Adipocyte (in vitro differentiated cells): Measurements from ENCODE around the gene UGT2B10.
"Not testable (repeated sequence)": the region's sequence is repeated elsewhere in the genome, so short reads cannot be mapped to it uniquely, and the experiment has no call there.

Source experiments
- DNase-seq: peaks from one replicate; pipeline ENCODE4 v3.0.0-alpha.2; 2015; ENCODE audit warnings: low read depth
- H3K27me3 ChIP-seq: replicated peaks from 2 replicates; pipeline ENCODE4 v1.7.0; 2013; ENCODE audit warnings: mild to moderate bottlenecking, low read length, moderate library complexity; ENCODE audit not compliant: control insufficient read depth, insufficient read depth
- H3K36me3 ChIP-seq: 2 replicates; pipeline ENCODE4 v1.7.0; 2013; ENCODE audit warnings: low read length, mild to moderate bottlenecking, moderate library complexity; ENCODE audit not compliant: control insufficient read depth, insufficient read depth, severe bottlenecking
- H3K4me1 ChIP-seq: 2 replicates; pipeline ENCODE4 v1.7.0; 2013; ENCODE audit warnings: mild to moderate bottlenecking, low read length, moderate library complexity; ENCODE audit not compliant: control insufficient read depth, insufficient read depth
- H3K4me3 ChIP-seq: 2 replicates; pipeline ENCODE4 v1.7.0; 2013; ENCODE audit warnings: mild to moderate bottlenecking, low read length, moderate library complexity
- H3K9ac ChIP-seq: 2 replicates; pipeline ENCODE4 v1.7.0; 2013; ENCODE audit warnings: mild to moderate bottlenecking, low read length, moderate library complexity
- H3K9me3 ChIP-seq: 2 replicates; pipeline ENCODE4 v1.7.0; 2013; ENCODE audit warnings: mild to moderate bottlenecking, low read length, moderate library complexity; ENCODE audit not compliant: control insufficient read depth

UGT2B10 gene

DNA sequence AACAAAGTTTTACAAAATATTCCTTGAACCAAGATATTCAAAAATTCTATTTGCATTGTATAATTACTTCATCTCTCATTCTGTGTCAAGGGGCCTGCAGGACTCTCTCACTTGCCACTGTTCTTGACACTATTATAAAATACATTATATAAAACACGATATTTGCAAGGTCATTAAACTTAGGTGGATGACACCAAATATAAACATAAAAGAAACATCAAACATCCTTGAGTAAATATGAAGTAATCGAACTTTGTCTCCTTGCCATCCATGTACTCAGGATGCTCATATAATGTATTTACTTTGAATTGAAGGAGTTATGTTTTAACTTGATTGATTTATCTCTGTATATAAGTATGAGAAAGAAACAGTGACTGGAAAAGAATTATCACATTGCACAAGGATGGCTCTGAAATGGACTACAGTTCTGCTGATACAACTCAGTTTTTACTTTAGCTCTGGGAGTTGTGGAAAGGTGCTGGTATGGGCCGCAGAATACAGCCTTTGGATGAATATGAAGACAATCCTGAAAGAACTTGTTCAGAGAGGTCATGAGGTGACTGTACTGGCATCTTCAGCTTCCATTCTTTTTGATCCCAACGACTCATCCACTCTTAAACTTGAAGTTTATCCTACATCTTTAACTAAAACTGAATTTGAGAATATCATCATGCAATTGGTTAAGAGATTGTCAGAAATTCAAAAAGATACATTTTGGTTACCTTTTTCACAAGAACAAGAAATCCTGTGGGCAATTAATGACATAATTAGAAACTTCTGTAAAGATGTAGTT lies at the start of gene UGT2B10:
Gene UGT2B10, plus strand, starts transcription at position 378 of the 793 bp plus-strand sequence. Its CDS starts 26 bp downstream, at position 404.
- DNase-seq, H3K9ac ChIP-seq, H3K9me3 ChIP-seq, H3K4me3 ChIP-seq, H3K4me1 ChIP-seq, H3K36me3 ChIP-seq, H3K27me3 ChIP-seq: not testable (repeated sequence)

DNA sequence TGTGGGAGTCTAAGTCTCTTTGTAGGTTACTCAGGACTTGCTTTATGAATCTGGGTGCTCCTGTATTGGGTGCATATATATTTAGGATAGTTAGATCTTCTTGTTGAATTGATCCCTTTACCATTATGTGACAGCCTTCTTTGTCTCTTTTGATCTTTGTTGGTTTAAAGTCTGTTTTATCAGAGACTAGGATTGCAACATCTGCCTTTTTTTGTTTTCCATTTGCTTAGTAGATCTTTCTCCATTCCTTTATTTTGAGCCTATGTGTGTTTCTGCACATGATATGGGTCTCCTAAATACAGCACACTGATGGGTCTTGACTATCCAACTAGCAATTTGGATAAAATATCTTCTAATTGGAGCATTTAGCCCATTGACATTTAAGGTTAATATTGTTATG lies 44.0 kb upstream of the UGT2B10 start:
- H3K9me3 ChIP-seq, H3K9ac ChIP-seq, DNase-seq, H3K27me3 ChIP-seq, H3K4me3 ChIP-seq, H3K4me1 ChIP-seq, H3K36me3 ChIP-seq: not testable (repeated sequence)

DNA sequence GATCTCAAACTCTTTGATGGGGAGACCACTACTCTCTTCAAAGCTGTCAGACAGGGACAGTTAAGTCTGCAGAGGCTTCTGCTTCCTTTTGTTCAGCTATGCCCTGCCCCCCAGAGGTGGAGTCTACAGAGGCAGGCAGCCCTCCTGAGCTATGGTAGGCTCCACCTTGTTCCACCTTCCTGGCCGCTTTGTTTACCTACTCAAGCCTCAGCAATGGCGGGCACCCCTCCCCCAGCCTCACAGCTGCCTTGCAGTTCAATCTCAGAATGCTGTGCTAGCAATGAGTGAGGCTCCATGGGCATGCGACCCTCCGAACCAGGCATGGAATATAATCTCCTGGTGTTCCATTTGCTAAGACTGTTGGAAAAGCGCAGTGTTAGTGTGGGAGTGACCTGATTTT lies 42.1 kb upstream of the UGT2B10 start:
- no peaks in the 10 kb centered on the region for H3K36me3 ChIP-seq

DNA sequence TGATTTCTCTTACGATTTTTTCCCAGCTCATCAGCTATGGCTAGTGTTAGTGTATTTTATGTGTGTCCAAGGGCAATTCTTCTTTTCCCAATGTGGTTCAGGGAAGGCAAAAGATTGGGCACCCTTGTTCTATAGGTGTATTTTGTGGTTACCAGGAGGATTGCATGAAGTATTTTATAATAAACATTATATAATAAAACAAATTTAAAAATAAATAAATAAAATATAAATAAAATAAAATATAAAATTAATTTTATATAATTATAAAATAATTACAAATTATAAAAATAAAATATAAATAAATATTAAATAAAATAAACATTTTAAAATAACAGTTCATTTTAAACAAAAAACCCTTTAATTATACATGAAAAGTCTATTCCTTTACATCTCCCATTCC lies 35.6 kb upstream of the UGT2B10 start:
- no peak for DNase-seq
- Histone ChIP-seq H3K4me3 (no peak overlapping the region), H3K9ac (no peak overlapping the region), H3K9me3 (peaks cover 10% of the 10 kb centered on the region), H3K4me1 (no peaks in the 10 kb centered on the region), H3K27me3 (no peaks in the 10 kb centered on the region), H3K36me3 (no peaks in the 10 kb centered on the region)

More for the DNA sequence above, 42.1 kb upstream of the UGT2B10 start:
- Histone ChIP-seq H3K4me3 (no peak overlapping the region), H3K4me1 (no peaks in the 10 kb centered on the region), H3K9me3 (no peaks in the 10 kb centered on the region), H3K9ac (no peak overlapping the region), H3K27me3 (no peaks in the 10 kb centered on the region)
- no peak for DNase-seq

DNA sequence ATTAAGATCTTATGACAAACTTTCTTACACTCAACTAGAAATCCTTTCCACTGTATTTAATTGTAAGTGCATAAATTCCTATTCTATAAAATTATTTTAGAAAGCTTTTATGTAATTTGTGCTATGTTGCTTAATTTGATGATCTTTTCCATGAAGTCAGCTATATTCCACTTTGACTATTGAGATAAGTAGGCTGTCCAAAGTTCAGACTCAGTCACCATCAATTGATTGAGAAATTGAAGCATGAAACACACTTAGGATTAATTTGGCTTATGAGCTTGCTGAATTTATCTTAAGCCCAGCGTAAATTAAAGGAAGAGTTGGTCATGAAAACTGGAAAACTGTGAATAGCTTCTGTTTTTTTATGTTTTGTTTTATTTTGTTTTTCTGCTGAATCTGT lies 18.7 kb upstream of the UGT2B10 start:
- no peak overlapping the region for H3K9ac ChIP-seq
- H3K27me3 ChIP-seq = no peaks in the 10 kb centered on the region
- peaks cover 8% of the 10 kb centered on the region for H3K4me1 ChIP-seq
- H3K4me3 ChIP-seq = no peak overlapping the region
- DNase-seq = no peak
- H3K9me3 ChIP-seq = no peaks in the 10 kb centered on the region
- no peaks in the 10 kb centered on the region for H3K36me3 ChIP-seq

DNA sequence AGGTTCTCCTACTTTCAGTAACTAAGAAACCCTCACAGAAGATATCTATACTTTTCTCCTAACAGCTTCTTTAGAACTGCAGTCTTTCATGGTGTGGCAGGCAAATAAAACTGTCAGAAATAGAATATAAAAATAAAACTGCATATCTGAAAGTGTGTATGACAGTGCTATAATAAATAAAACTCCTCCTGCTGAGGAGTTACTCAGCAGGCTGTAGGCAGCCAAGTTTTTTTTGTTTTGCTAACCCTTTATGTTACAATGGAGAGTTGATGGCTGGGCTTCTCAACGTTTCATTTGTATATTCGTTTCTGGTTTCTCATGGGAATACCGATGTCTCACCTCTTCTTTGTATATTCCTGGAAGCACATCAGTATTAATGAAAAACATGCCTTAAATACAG lies 18.2 kb upstream of the UGT2B10 start:
- H3K27me3 ChIP-seq = no peaks in the 10 kb centered on the region
- peaks cover 8% of the 10 kb centered on the region for H3K4me1 ChIP-seq
- no peaks in the 10 kb centered on the region for H3K36me3 ChIP-seq
- no peaks in the 10 kb centered on the region for H3K9me3 ChIP-seq
- H3K4me3 ChIP-seq = no peak overlapping the region
- DNase-seq = no peak
- no peak overlapping the region for H3K9ac ChIP-seq

DNA sequence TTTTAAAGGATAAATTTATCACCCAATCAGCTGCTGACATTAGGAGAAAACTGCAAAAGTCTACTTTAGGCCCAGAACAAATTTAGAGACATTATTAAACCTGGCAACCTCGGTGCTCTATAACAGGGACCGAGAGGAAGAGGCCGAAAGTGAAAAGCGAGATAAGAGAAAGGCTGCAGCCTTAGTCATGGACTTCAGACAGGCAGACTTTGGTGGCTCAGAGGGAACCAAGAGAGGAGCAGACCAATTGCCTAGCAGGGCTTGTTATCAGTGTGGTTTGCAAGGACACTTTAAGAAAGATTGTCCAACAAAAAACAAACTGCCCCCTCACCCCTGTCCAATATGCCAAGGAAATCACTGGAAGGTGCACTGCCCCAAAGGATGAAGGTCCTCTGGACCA lies 12.8 kb upstream of the UGT2B10 start:
- H3K9ac ChIP-seq = no peak overlapping the region
- no peaks in the 10 kb centered on the region for H3K27me3 ChIP-seq
- H3K36me3 ChIP-seq = no peaks in the 10 kb centered on the region
- H3K4me3 ChIP-seq = no peak overlapping the region
- no peak for DNase-seq
- peaks cover 5% of the 10 kb centered on the region for H3K9me3 ChIP-seq
- no peaks in the 10 kb centered on the region for H3K4me1 ChIP-seq

DNA sequence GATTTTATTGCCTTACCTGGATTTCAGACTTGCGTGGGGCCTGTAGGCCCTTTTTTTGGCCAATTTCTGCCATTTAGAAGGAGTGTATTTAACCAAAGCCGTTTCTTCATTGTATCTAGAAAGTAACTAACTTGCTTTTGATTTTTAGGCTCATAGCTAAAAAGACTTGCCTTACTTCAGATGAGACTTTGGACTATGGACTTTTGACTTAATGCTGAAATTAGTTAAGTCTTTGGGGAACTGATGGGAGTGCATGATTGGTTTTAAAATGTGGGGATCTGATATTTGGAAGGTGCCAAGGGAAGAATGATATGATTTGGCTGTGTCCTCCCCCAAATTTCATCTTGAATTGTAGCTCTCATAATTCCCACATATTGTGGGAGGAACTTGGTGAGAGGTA lies 7.7 kb upstream of the UGT2B10 start:
- Histone ChIP-seq H3K36me3 (no peaks in the 10 kb centered on the region), H3K9ac (no peak overlapping the region), H3K4me1 (no peaks in the 10 kb centered on the region), H3K4me3 (no peak overlapping the region), H3K9me3 (peaks cover 5% of the 10 kb centered on the region), H3K27me3 (no peaks in the 10 kb centered on the region)
- DNase-seq = no peak

DNA sequence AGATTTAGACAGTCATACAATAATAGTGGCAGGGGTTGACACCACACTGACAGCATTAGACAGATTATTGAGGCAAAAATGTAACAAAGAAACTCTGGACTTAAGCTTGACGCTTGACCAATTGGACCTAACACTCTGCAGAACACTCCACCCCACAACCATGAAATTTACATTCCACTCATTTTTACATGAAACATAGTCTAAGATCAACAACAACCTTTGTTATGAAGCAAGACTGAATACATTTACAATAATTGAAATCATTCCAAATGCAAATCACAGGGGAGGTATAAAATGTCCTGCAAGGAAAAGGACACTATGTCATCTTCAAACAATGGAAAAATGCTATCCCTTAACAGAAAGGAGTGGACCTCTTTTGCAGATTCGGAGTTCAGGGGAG lies 4.9 kb upstream of the UGT2B10 start:
- H3K9me3 ChIP-seq = peaks cover 5% of the 10 kb centered on the region
- H3K9ac ChIP-seq = no peak overlapping the region
- DNase-seq = no peak
- no peaks in the 10 kb centered on the region for H3K36me3 ChIP-seq
- no peak overlapping the region for H3K4me3 ChIP-seq
- no peaks in the 10 kb centered on the region for H3K27me3 ChIP-seq
- H3K4me1 ChIP-seq = no peaks in the 10 kb centered on the region

DNA sequence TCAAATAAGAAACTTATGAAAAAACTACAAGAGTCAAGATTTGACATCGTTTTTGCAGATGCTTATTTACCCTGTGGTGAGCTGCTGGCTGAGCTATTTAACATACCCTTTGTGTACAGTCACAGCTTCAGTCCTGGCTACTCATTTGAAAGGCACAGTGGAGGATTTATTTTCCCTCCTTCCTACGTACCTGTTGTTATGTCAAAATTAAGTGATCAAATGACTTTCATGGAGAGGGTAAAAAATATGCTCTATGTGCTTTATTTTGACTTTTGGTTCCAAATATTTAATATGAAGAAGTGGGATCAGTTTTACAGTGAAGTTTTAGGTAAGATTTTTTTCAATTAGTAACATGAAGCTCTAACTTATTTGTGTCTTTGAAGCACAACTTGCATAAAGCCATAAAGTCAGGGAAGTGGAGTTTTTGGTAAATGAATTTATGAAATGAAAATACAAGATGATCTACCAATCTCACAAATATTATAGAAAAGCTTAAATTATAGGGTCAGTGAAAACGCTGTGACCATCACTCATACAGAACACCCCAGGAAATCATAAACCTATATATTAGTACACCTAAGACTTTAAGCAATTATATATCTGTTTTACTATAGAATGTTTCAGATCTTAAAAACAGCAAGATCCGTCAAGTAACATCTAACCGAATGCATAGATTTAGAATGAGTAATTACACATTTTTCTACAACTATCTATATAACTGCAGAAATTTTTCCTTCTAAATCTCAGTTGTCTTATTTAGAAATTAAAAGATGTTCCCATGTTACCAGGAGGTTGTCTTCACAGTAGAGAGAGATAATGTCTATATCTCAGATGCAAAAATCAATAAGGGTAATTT lies 844 bp downstream of the UGT2B10 start:
- not testable (repeated sequence) for H3K27me3 ChIP-seq, H3K4me1 ChIP-seq, DNase-seq, H3K36me3 ChIP-seq, H3K9ac ChIP-seq, H3K4me3 ChIP-seq, H3K9me3 ChIP-seq

DNA sequence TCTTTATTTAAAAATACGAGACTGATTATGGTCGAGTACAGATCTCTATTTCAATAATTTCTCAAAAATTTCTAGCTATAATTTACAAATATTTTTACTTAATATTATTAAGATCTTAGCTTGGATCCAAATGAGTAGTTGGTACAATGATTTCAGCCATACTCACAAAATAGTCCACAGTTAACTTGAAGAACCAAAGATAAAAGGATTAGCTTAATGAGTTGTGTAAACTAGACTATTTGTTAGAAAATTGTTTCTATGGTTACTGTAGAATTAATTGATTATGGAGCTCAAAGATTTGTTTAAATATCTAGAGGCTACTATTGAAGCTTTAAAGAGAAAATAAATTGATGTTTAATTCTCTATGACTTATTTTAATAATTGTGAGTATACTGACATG lies 1.6 kb downstream of the UGT2B10 start:
- no peak for DNase-seq
- no peak overlapping the region for H3K9ac ChIP-seq
- no peaks in the 10 kb centered on the region for H3K36me3 ChIP-seq
- no peak overlapping the region for H3K4me3 ChIP-seq
- H3K9me3 ChIP-seq = no peaks in the 10 kb centered on the region
- H3K27me3 ChIP-seq = no peaks in the 10 kb centered on the region
- no peaks in the 10 kb centered on the region for H3K4me1 ChIP-seq
